Measurements from ENCODE around the gene NCAPD3. TPM values are rescaled to one million over a fixed set of nuclear protein-coding genes. Genes with fewer than 3 reads are reported as not detected.

Gene NCAPD3
- total and polyA plus RNA-seq, 4 experiments from 2014 or later = 14.3 to 41.8 (median 27.3) TPM

DNA sequence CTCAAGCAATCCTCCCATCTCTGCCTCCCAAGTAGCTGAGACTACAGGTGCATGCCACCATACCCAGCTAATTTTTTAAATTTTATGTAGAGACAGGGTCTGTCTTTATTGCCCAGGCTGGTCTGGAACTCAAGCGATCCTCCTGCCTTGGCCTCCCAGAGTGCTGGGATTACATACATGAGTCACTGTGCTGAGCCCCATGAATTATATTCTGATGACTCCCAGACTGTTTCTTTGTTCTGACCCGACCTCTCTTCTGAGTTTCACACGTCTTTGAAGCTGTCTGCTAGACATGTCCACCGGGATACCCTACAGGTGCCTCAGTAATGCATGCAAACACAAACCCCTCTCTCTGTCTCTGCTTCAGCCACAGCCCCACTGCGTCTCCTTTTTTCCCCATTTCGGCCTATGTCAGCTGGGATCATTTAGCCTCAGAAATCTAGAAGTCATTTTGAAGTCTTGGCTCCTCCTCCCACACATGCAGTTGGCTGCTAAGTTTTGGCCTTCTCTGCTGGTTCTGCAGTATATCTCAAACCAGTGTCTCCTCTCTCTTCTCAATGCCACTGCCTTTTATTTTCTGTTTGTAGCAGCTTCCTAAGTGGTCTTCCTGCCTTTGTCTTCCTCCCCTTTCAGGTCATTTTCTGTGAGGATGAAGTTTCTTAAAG lies 5.5 kb upstream of the NCAPD3 start:
- Mint-ChIP-seq H3K4me1 (peaks cover 54 to 78% (median 65%) of the 10 kb centered on the region in 4 donors), H3K27me3 (no peaks in the 10 kb centered on the region), H3K27ac (peak overlapping the region in 6 of 7 donors; percentile 8 to 89 (median 38)), H3K36me3 (peaks cover 3 to 27% of the 10 kb centered on the region in 2 donors), H3K9me3 (peaks cover 0 to 2% (median 0%) of the 10 kb centered on the region in 8 donors), H3K4me3 (peak overlapping the region in 5 of 8 donors; percentile 25 to 57 (median 26))
- no peaks in the 10 kb centered on the region for H3K9me3 ChIP-seq (ENCODE audit: control insufficient read depth in 1 of 2, low read length in 2 of 2)
- DNase-seq = no peak
- peaks cover under 1% of the 10 kb centered on the region for H3K36me3 ChIP-seq (ENCODE audit: insufficient read depth, low read length)
- peaks cover 63% of the 10 kb centered on the region for H3K4me1 ChIP-seq (ENCODE audit: insufficient read depth, low read length)
- H3K27ac ChIP-seq (ENCODE audit: low read depth, low read length) = no peak overlapping the region
- ChIA-PET CTCF (ENCODE audit: partially characterized antibody) (interaction anchor here (0.8 to 0.9 kb wide), 2 partner anchors 32 to 302 kb away, joined by 3 read pairs; no protein-coding TSS in a partner anchor), POLR2A (ENCODE audit: partially characterized antibody) (interaction anchor here (0.6 to 1.4 kb wide), 2 partner anchors 47 to 160 kb away, joined by 3 to 4 read pairs; partner anchors contain the start of genes GLB1L3 and JAM3)
- intact Hi-C loops (cut with micrococcal nuclease) = no loop called here
- no peaks in the 10 kb centered on the region for H3K27me3 ChIP-seq (ENCODE audit: insufficient read depth, low read length)
- H3K4me3 ChIP-seq (ENCODE audit: low read length in 2 of 2) = no peak overlapping the region

GRCh38 chr11:134228625-134229024 lies 4.9 kb upstream of the NCAPD3 start:
- ChIA-PET POLR2A (ENCODE audit: partially characterized antibody) (interaction anchor here (1.4 kb wide), 1 partner anchor 160 kb away, joined by 3 read pairs; the partner anchor contains the start of gene JAM3), CTCF (ENCODE audit: partially characterized antibody) (interaction anchor here (0.8 to 0.9 kb wide), 2 partner anchors 33 to 301 kb away, joined by 3 read pairs; no protein-coding TSS in a partner anchor)
- Histone ChIP-seq H3K27ac (ENCODE audit: low read depth, low read length) (no peak overlapping the region), H3K36me3 (ENCODE audit: insufficient read depth, low read length) (no peaks in the 10 kb centered on the region), H3K27me3 (ENCODE audit: insufficient read depth, low read length) (no peaks in the 10 kb centered on the region), H3K4me3 (ENCODE audit: low read length in 2 of 2) (no peak overlapping the region), H3K9me3 (ENCODE audit: control insufficient read depth in 1 of 2, low read length in 2 of 2) (no peaks in the 10 kb centered on the region), H3K4me1 (ENCODE audit: insufficient read depth, low read length) (peaks cover 63% of the 10 kb centered on the region)
- intact Hi-C loops (cut with micrococcal nuclease) = no loop called here
- peak overlapping the region in 5 of 8 donors; percentile 11 to 52 (median 36) for H3K4me3 Mint-ChIP-seq
- peaks cover 55 to 78% (median 70%) of the 10 kb centered on the region in 4 donors for H3K4me1 Mint-ChIP-seq
- peak overlapping the region in 5 of 7 donors; percentile 25 to 72 (median 32) for H3K27ac Mint-ChIP-seq
- peaks cover 3 to 33% of the 10 kb centered on the region in 2 donors for H3K36me3 Mint-ChIP-seq
- H3K27me3 Mint-ChIP-seq = no peaks in the 10 kb centered on the region
- peaks cover 0 to 2% (median 0%) of the 10 kb centered on the region in 8 donors for H3K9me3 Mint-ChIP-seq
- DNase-seq = peak in 3 of 5 donors; percentile 15 to 45 (median 16)

- Histone ChIP-seq H3K4me1 (ENCODE audit: insufficient read depth, low read length) (peaks cover 71% of the 10 kb centered on the region), H3K27me3 (ENCODE audit: insufficient read depth, low read length) (no peaks in the 10 kb centered on the region), H3K9me3 (ENCODE audit: control insufficient read depth in 1 of 2, low read length in 2 of 2) (no peaks in the 10 kb centered on the region), H3K27ac (ENCODE audit: low read depth, low read length) (no peak overlapping the region), H3K4me3 (ENCODE audit: low read length in 2 of 2) (peak overlapping the region in 1 of 2 donors; percentile 18), H3K36me3 (ENCODE audit: insufficient read depth, low read length) (no peaks in the 10 kb centered on the region)
- no peaks in the 10 kb centered on the region for H3K27me3 Mint-ChIP-seq
- peaks cover 0 to 3% (median 0%) of the 10 kb centered on the region in 8 donors for H3K9me3 Mint-ChIP-seq
- intact Hi-C loops (cut with micrococcal nuclease) = no loop called here
- POLR2A ChIA-PET (ENCODE audit: partially characterized antibody) = interaction anchor here (1.3 to 4.2 kb wide), 2 partner anchors 25 to 30 kb away, joined by 3 to 92 read pairs; partner anchors contain the start of genes ACAD8 and THYN1
- peak overlapping the region in 7 of 8 donors; percentile 61 to 98 (median 94) for H3K4me3 Mint-ChIP-seq
- H3K27ac Mint-ChIP-seq = peak overlapping the region in 1 of 7 donors; percentile 48
- peaks cover 60 to 87% (median 74%) of the 10 kb centered on the region in 4 donors for H3K4me1 Mint-ChIP-seq
- no peak for DNase-seq
- CTCF ChIA-PET (ENCODE audit: partially characterized antibody) = interaction anchor here (0.6 to 5.0 kb wide), 6 partner anchors 14 to 176 kb away, joined by 3 to 38 read pairs (median 4); partner anchors contain the start of genes ACAD8 and THYN1
- peaks cover 3 to 29% of the 10 kb centered on the region in 2 donors for H3K36me3 Mint-ChIP-seq
Measured at GRCh38 chr11:134226806-134227325, 3.1 kb upstream of the NCAPD3 start.

- Mint-ChIP-seq H3K9me3 (peaks cover 0 to 3% (median 0%) of the 10 kb centered on the region in 8 donors), H3K27ac (peak overlapping the region; percentile 78 to 99 (median 92)), H3K4me3 (peak overlapping the region; percentile 93 to 98 (median 94)), H3K36me3 (peaks cover 10 to 32% of the 10 kb centered on the region in 2 donors), H3K27me3 (no peaks in the 10 kb centered on the region), H3K4me1 (peaks cover 51 to 78% (median 61%) of the 10 kb centered on the region in 4 donors)
- H3K9me3 ChIP-seq (ENCODE audit: control insufficient read depth in 1 of 2, low read length in 2 of 2) = no peaks in the 10 kb centered on the region
- peaks cover 62% of the 10 kb centered on the region for H3K4me1 ChIP-seq (ENCODE audit: insufficient read depth, low read length)
- intact Hi-C loops (cut with micrococcal nuclease) = loop anchor here (1.0 to 2.0 kb wide), 7 partner anchors 18 to 280 kb away; partner anchors contain the start of genes ACAD8, GLB1L2, GLB1L3 and THYN1
- POLR2A ChIA-PET (ENCODE audit: partially characterized antibody) = interaction anchor here (0.9 to 4.2 kb wide), 23 partner anchors 9 to 280 kb away, joined by 3 to 92 read pairs (median 7); partner anchors contain the start of genes ACAD8, GLB1L2, GLB1L3 and IGSF9B
- no peaks in the 10 kb centered on the region for H3K36me3 ChIP-seq (ENCODE audit: insufficient read depth, low read length)
- CTCF ChIA-PET (ENCODE audit: partially characterized antibody) = interaction anchor here (0.7 to 5.0 kb wide), 13 partner anchors 9 to 141 kb away, joined by 3 to 38 read pairs (median 5); partner anchors contain the start of genes ACAD8, GLB1L3 and THYN1
- DNase-seq = peak; percentile 45 to 74 (median 49)
- H3K27me3 ChIP-seq (ENCODE audit: insufficient read depth, low read length) = no peaks in the 10 kb centered on the region
- H3K4me3 ChIP-seq (ENCODE audit: low read length in 2 of 2) = peak overlapping the region; percentile 70 to 83
- peak overlapping the region; percentile 95 for H3K27ac ChIP-seq (ENCODE audit: low read depth, low read length)
Measured at GRCh38 chr11:134224710-134225664, 1.2 kb upstream of the NCAPD3 start.

GRCh38 chr11:134223121-134223520 lies 646 bp downstream of the NCAPD3 start:
- intact Hi-C loops (cut with micrococcal nuclease) = no loop called here
- Histone ChIP-seq H3K27me3 (ENCODE audit: insufficient read depth, low read length) (no peaks in the 10 kb centered on the region), H3K4me1 (ENCODE audit: insufficient read depth, low read length) (peaks cover 45% of the 10 kb centered on the region), H3K9me3 (ENCODE audit: control insufficient read depth in 1 of 2, low read length in 2 of 2) (no peaks in the 10 kb centered on the region), H3K27ac (ENCODE audit: low read depth, low read length) (peak overlapping the region; percentile 95), H3K36me3 (ENCODE audit: insufficient read depth, low read length) (peaks cover 6% of the 10 kb centered on the region), H3K4me3 (ENCODE audit: low read length in 2 of 2) (peak overlapping the region; percentile 83 to 100)
- peaks cover 45 to 67% (median 49%) of the 10 kb centered on the region in 4 donors for H3K4me1 Mint-ChIP-seq
- DNase-seq = no peak
- H3K9me3 Mint-ChIP-seq = peaks cover 0 to 3% (median 0%) of the 10 kb centered on the region in 8 donors
- ChIA-PET POLR2A (ENCODE audit: partially characterized antibody) (interaction anchor here (0.7 to 4.2 kb wide), 12 partner anchors 11 to 189 kb away, joined by 3 to 92 read pairs (median 9); partner anchors contain the start of genes ACAD8, GLB1L2, GLB1L3 and JAM3), CTCF (ENCODE audit: partially characterized antibody) (interaction anchor here (1.4 to 5.0 kb wide), 6 partner anchors 16 to 53 kb away, joined by 5 to 38 read pairs (median 8); partner anchors contain the start of gene GLB1L3)
- H3K4me3 Mint-ChIP-seq = peak overlapping the region; percentile 82 to 97 (median 96)
- H3K27ac Mint-ChIP-seq = peak overlapping the region; percentile 66 to 99 (median 84)
- peaks cover 19 to 42% of the 10 kb centered on the region in 2 donors for H3K36me3 Mint-ChIP-seq
- H3K27me3 Mint-ChIP-seq = no peaks in the 10 kb centered on the region

DNA sequence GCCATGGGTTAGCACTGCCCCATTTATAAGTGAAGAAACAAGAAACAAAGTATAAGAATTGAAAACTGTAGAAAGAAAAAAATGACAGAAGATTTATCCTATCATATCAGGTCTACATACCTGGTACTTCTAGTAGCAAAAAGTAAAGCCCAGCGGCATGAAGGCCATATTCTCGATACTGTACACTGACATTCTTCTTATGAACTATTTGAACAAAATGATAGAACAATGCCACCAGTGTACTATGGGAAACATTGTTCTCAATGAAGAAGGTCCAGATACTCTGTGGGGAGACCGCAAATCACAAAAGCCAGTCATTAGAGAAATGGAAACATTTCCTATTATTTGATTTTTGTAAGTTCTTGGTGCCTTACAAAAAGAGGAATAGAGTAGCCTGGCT lies 7.0 kb downstream of the NCAPD3 start:
- peaks cover 39 to 44% of the 10 kb centered on the region in 2 donors for H3K36me3 Mint-ChIP-seq
- H3K9me3 ChIP-seq (ENCODE audit: control insufficient read depth in 1 of 2, low read length in 2 of 2) = no peaks in the 10 kb centered on the region
- no peak overlapping the region for H3K4me3 Mint-ChIP-seq
- no peaks in the 10 kb centered on the region for H3K9me3 Mint-ChIP-seq
- H3K27me3 Mint-ChIP-seq = no peaks in the 10 kb centered on the region
- ChIA-PET POLR2A (ENCODE audit: partially characterized antibody) (no interaction called here), CTCF (ENCODE audit: partially characterized antibody) (interaction anchor here (1.7 kb wide), 1 partner anchor 10 kb away, joined by 5 read pairs; no protein-coding TSS in a partner anchor)
- no peak for DNase-seq
- intact Hi-C loops (cut with micrococcal nuclease) = no loop called here
- no peaks in the 10 kb centered on the region for H3K27me3 ChIP-seq (ENCODE audit: insufficient read depth, low read length)
- H3K4me1 ChIP-seq (ENCODE audit: insufficient read depth, low read length) = peaks cover under 1% of the 10 kb centered on the region
- H3K27ac ChIP-seq (ENCODE audit: low read depth, low read length) = no peak overlapping the region
- no peak overlapping the region for H3K4me3 ChIP-seq (ENCODE audit: low read length in 2 of 2)
- peaks cover 17% of the 10 kb centered on the region for H3K36me3 ChIP-seq (ENCODE audit: insufficient read depth, low read length)
- peaks cover 11 to 21% (median 15%) of the 10 kb centered on the region in 4 donors for H3K4me1 Mint-ChIP-seq
- H3K27ac Mint-ChIP-seq = no peak overlapping the region
